D721Med (cell line): Measurements from ENCODE around the gene FBXW12.

Experiments used
- DNase-seq: peaks from one replicate; pipeline ENCODE4 v3.0.0; 2011; ENCODE audit warnings: low spot score; ENCODE audit not compliant: insufficient read length
- FAIRE-seq: peaks from 2 replicates; lab custom pipeline; 2011; peaks lifted over from hg19 to GRCh38; lab: Jason Lieb, UNC
- TF ChIP-seq, protein P1 (sequence below): IDR thresholded peaks from 2 replicates; pipeline ENCODE4 v1.5.1; 2012; ENCODE audit warnings: mild to moderate bottlenecking, control low read depth; ENCODE audit not compliant: insufficient read depth; ENCODE audit errors: missing control alignments

The FBXW12 gene

DNA sequence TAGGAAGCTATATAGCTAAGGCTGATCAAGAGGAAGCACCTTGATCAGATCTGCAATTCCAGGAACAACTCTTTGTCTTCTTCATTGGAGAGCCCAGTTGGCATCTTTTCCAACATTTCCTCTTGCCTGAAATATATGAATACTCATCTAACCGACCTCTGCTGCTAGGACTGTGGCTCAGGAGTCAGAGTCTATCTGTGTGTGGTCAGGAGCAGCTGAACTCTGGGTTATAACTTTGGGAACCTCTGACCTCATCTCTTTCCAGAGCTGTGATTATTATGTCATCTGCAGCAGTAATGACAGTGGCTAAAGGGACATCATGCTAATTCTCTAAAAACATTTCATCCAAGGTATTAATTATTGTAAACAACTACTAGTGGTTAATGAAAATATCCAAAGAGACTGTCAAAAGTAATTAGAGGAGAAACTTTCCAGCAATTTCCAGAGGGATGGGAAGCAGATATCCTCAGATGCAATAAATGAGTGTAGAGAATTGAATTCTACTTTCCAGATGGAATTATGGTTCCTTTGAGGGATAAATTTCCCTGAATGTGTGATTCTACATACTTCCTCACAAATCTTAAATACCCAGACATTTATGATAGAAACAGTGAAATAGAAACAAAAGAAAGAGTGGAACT lies 27.0 kb upstream of the FBXW12 start:
- DNase-seq (no peak), FAIRE-seq (no peak)
- TF ChIP-seq, protein P1, sequence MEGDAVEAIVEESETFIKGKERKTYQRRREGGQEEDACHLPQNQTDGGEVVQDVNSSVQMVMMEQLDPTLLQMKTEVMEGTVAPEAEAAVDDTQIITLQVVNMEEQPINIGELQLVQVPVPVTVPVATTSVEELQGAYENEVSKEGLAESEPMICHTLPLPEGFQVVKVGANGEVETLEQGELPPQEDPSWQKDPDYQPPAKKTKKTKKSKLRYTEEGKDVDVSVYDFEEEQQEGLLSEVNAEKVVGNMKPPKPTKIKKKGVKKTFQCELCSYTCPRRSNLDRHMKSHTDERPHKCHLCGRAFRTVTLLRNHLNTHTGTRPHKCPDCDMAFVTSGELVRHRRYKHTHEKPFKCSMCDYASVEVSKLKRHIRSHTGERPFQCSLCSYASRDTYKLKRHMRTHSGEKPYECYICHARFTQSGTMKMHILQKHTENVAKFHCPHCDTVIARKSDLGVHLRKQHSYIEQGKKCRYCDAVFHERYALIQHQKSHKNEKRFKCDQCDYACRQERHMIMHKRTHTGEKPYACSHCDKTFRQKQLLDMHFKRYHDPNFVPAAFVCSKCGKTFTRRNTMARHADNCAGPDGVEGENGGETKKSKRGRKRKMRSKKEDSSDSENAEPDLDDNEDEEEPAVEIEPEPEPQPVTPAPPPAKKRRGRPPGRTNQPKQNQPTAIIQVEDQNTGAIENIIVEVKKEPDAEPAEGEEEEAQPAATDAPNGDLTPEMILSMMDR = no peak

DNA sequence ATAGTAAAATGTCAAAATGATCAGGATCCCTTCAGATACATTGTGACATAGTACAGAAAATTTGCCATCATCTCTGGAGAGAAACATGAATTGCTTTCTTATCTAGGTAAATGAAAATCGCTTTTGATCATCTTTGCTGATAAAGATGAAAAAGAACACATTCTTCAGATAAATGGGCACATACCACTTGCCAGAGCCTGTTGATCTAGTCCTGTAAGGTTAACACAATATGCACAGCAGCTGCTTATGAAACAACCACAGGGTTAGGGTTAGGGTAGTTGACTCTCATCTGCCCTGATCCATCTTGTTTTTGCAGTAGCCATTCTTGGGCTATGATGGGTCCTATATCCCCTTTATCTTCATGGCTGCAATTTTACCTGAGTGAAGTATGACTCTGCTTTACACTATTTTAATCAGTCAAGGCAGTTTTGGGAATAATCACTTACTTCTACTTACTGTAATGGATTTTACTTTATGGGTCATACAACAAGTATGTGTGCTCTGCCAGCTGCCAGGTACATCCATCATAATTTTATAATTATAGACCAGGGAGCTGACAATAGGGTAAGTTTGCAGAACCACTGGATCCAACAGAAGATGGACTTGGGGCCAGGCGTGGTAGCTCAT lies 26.0 kb upstream of the FBXW12 start:
- FAIRE-seq = no peak
- no peak for DNase-seq

DNA sequence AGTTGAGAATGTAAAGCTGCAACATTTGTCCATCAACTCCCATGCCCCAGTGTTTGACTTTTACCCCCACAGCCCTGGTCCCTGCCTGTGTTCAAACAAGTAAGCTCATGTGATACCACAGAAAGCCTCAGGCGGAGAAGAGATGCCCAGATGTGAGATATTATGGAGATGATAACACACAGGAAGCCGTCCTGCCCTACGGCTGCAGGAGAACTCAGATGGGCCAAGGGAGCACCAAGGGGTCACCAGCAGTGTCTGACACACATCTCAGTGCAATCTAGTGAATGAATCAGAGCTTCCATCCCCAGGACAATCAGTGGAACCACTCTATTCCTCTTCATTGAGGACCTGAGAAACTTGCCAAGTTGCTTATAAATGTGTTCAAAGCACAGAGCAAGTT lies 24.5 kb upstream of the FBXW12 start:
- TF ChIP-seq, protein P1 = no peak
- DNase-seq (no peak), FAIRE-seq (no peak)

More for the DNA sequence above, 26.0 kb upstream of the FBXW12 start:
- TF ChIP-seq, protein P1 = no peak

DNA sequence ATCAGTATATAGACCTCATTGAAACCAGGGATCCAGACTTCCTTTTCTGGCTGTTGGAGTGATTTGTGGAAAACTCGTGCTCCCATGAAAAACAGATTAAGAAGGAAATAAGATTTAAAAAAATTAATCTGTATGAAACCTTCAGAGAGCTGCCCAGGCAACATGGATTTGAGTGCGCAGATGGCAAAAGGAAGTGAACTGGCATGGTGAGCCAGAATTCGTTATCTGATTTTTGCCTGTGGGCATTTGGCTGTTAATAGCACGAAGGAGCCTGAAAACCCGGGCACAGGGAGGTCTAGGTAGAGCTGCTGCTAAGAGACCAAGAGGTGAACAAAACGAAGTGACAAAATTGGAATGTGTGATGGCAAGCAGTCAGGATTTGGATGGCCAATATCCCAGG lies 19.5 kb upstream of the FBXW12 start:
- no peak for FAIRE-seq
- no peak for DNase-seq
- TF ChIP-seq, protein P1 = no peak

DNA sequence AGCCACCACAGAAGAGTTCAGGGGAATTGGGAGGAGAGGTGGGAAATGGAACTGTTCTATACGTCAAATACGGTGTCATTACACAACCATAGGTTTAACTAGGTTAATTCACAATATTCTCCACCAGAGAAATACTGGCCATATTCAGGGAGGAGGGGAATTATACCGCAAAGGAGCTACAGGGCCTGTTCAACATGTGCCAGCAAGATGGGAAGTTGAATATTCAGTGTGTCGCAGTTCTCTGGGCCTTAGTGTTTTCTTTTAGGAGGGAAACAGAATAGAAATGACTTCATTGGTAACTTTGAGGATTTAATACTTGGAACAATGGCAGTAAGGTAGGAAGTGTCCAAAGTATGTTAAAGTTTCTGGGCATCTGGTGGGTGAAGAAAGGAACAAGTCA lies 18.0 kb upstream of the FBXW12 start:
- DNase-seq = no peak
- TF ChIP-seq, protein P1 = no peak
- no peak for FAIRE-seq

DNA sequence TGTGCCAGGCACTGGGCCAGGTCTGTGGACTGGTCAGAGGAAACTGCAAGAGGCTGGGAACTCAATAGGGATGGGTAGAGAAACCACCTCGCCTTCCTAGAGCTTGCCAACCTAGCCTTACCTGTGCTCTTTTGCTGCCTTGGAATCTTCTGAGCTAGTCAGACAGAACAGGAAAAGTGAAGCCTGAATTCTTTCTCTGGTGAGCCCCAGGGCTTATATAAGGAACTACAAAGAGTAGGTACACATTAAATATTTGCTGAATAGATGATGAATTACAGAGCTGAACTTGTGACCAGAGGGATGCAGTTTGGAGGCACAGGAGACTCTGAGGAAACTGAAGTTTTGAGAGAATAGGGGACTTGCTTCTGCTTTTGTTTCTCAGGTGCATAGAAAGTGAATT lies 15.6 kb upstream of the FBXW12 start:
- DNase-seq = no peak
- no peak for FAIRE-seq
- TF ChIP-seq, protein P1 = no peak

DNA sequence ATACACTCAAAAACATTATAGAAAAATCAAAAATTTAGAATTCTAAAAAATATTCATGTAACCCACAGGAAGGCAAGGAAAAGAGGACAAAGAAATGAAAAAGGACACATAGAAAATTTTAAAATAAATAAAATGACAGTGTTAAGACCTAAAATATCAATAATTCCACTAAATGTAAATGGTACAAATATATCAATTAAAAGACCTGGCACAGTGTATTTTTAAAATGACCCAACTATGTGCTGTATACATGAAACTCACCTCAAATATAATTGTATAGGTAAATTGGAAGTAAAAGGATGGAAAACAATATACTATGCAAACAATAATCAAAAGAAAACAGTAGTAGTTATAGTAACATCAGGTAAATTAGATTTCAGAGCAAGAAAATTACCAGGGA lies 10.1 kb upstream of the FBXW12 start:
- DNase-seq = no peak
- TF ChIP-seq, protein P1 = no peak
- FAIRE-seq = no peak
